ENCODE results near the gene TCF7L1. TPM values are rescaled to one million over a fixed set of nuclear protein-coding genes. Genes with fewer than 3 reads are reported as not detected.

Gene TCF7L1
- total RNA-seq, 1 experiment from 2014 or later = 2.8 TPM

- no peak for TF ChIP-seq EZH2 (IDR thresholded peaks at IDR 0.05; ENCODE audit: low read depth)
- TF ChIP-seq, protein P1, sequence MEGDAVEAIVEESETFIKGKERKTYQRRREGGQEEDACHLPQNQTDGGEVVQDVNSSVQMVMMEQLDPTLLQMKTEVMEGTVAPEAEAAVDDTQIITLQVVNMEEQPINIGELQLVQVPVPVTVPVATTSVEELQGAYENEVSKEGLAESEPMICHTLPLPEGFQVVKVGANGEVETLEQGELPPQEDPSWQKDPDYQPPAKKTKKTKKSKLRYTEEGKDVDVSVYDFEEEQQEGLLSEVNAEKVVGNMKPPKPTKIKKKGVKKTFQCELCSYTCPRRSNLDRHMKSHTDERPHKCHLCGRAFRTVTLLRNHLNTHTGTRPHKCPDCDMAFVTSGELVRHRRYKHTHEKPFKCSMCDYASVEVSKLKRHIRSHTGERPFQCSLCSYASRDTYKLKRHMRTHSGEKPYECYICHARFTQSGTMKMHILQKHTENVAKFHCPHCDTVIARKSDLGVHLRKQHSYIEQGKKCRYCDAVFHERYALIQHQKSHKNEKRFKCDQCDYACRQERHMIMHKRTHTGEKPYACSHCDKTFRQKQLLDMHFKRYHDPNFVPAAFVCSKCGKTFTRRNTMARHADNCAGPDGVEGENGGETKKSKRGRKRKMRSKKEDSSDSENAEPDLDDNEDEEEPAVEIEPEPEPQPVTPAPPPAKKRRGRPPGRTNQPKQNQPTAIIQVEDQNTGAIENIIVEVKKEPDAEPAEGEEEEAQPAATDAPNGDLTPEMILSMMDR (conservative IDR thresholded peaks at IDR 0.05) = no peak
- BruUV-seq (replicated peaks) = no TSS peak
- Histone ChIP-seq H3K9me2 (ENCODE audit: insufficient read depth) (0 out of 2 replicates have a peak, but pooled peaks cover 3% of the 10 kb centered on the region), H3K27me3 (ENCODE audit: insufficient read depth, low read depth) (no peaks in the 10 kb centered on the region), H3K9me3 (ENCODE audit: insufficient read depth, low read depth) (no peaks in the 10 kb centered on the region), H3K4me3 (peak overlapping the region; percentile 93; the same call in 1 of the 2 replicates), H2AFZ (no peak overlapping the region), H3K36me3 (ENCODE audit: low read depth) (peaks cover 54% of the 10 kb centered on the region), H3K4me1 (replicated peaks; ENCODE audit: insufficient read depth) (peaks cover 30% of the 10 kb centered on the region), H3K4me2 (peak overlapping the region; percentile 96), H4K20me1 (ENCODE audit: insufficient read depth) (peaks cover 46% of the 10 kb centered on the region), H3K79me2 (ENCODE audit: low read depth) (peaks cover 64% of the 10 kb centered on the region), H3K27ac (0 out of 2 replicates have a peak overlapping the region, but pooled peaks have one; percentile 6), H3F3A (ENCODE audit: insufficient read depth, low read depth) (peaks cover 19% of the 10 kb centered on the region; the same call in 1 of the 2 replicates)
- CTCF ChIA-PET = no interaction called here
- peak in 1 of 2 experiments; percentile 76 for DNase-seq
- POLR2A ChIA-PET (ENCODE audit: unreplicated experiment) = no interaction called here
- intact Hi-C loops (cut with micrococcal nuclease; ENCODE audit: unreplicated experiment) = loop anchor here (5.0 kb wide), 2 partner anchors 87 to 227 kb away; partner anchors contain the start of gene CAPG
Measured at GRCh38 chr2:85324639-85325465, 191.7 kb downstream of the TCF7L1 start.

GRCh38 chr2:85325466-85325811 is 192.2 kb downstream of the TCF7L1 start:
- peaks cover 64% of the 10 kb centered on the region for H3K79me2 ChIP-seq (ENCODE audit: low read depth)
- intact Hi-C loops (cut with micrococcal nuclease; ENCODE audit: unreplicated experiment) = loop anchor here (5.0 kb wide), 2 partner anchors 87 to 227 kb away; partner anchors contain the start of gene CAPG
- TF ChIP-seq EZH2 (IDR thresholded peaks at IDR 0.05; ENCODE audit: low read depth) = no peak
- TF ChIP-seq, protein P1 (conservative IDR thresholded peaks at IDR 0.05) = no peak
- H3K4me1 ChIP-seq (replicated peaks; ENCODE audit: insufficient read depth) = peaks cover 30% of the 10 kb centered on the region
- BruUV-seq (replicated peaks) = no TSS peak
- 0 out of 2 replicates have a peak overlapping the region, but pooled peaks have one; percentile 6 for H3K27ac ChIP-seq
- H3K9me3 ChIP-seq (ENCODE audit: insufficient read depth, low read depth) = no peaks in the 10 kb centered on the region
- CTCF ChIA-PET = no interaction called here
- H4K20me1 ChIP-seq (ENCODE audit: insufficient read depth) = peaks cover 46% of the 10 kb centered on the region
- H3K36me3 ChIP-seq (ENCODE audit: low read depth) = peaks cover 49% of the 10 kb centered on the region
- POLR2A ChIA-PET (ENCODE audit: unreplicated experiment) = interaction anchor here (0.6 kb wide), 1 partner anchor 25 kb away, joined by 3 read pairs; no protein-coding TSS in a partner anchor
- peak overlapping the region; percentile 93 for H3K4me3 ChIP-seq
- H2AFZ ChIP-seq = no peak overlapping the region
- no peaks in the 10 kb centered on the region for H3K27me3 ChIP-seq (ENCODE audit: insufficient read depth, low read depth)
- H3F3A ChIP-seq (ENCODE audit: insufficient read depth, low read depth) = peaks cover 19% of the 10 kb centered on the region; the same call in 1 of the 2 replicates
- no peak for DNase-seq
- H3K4me2 ChIP-seq = peak overlapping the region; percentile 96
- H3K9me2 ChIP-seq (ENCODE audit: insufficient read depth) = 0 out of 2 replicates have a peak, but pooled peaks cover 3% of the 10 kb centered on the region

DNA sequence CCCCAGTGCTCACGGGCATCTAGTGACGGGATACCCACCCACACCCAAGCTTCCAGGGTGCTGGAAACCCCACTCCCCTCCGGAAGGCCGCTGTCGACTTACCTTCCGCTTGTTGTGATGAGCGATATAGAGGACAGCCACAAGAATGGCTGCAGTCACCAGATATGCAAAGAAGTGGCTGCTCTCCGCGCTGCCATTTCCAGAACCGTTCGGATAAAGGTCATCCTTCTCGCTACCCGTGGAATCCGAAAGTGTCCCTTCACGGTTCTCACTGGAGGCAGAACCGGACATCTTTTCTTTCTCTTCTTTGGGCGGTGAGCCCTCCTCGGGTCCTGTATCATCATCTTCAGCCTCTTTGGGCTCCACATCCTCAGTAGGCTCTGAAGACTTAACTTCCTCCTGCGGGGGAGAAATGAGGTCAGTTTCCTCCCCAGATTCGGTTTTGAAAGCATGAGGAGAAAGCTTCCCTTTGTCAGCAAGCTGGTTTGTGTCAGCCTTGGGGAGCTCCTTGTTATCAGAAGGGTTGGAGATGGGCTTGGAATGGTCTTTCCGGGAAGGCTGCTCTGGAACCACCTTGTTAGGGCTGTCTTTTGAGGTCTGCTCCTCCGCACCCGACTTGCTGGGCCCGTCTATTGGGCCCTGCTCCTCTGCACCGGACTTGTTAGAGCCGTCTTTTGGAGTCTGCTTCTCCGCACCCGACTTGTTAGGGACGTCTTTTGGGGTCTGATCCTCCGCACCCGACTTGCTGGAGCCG is 193.4 kb downstream of the TCF7L1 start:
- peaks cover 30% of the 10 kb centered on the region for H3K4me1 ChIP-seq (replicated peaks; ENCODE audit: insufficient read depth)
- H3K79me2 ChIP-seq (ENCODE audit: low read depth) = peaks cover 59% of the 10 kb centered on the region
- no peak for DNase-seq
- peak overlapping the region; percentile 93 for H3K4me3 ChIP-seq
- no peak overlapping the region for H3K27ac ChIP-seq
- H3K27me3 ChIP-seq (ENCODE audit: insufficient read depth, low read depth) = no peaks in the 10 kb centered on the region
- no peak overlapping the region for H2AFZ ChIP-seq
- POLR2A ChIA-PET (ENCODE audit: unreplicated experiment) = interaction anchor here (0.6 to 0.9 kb wide), 4 partner anchors 11 to 692 kb away, joined by 4 to 43 read pairs (median 6); no protein-coding TSS in a partner anchor
- CTCF ChIA-PET = interaction anchor here (0.7 kb wide), 1 partner anchor 244 kb away, joined by 4 read pairs; no protein-coding TSS in a partner anchor
- H3K4me2 ChIP-seq = peak overlapping the region; percentile 96
- peaks cover 14% of the 10 kb centered on the region; the same call in 1 of the 2 replicates for H3F3A ChIP-seq (ENCODE audit: insufficient read depth, low read depth)
- peaks cover 35% of the 10 kb centered on the region for H4K20me1 ChIP-seq (ENCODE audit: insufficient read depth)
- no peaks in the 10 kb centered on the region for H3K9me2 ChIP-seq (ENCODE audit: insufficient read depth)
- no peaks in the 10 kb centered on the region for H3K9me3 ChIP-seq (ENCODE audit: insufficient read depth, low read depth)
- TF ChIP-seq EZH2 (IDR thresholded peaks at IDR 0.05; ENCODE audit: low read depth) = no peak
- TF ChIP-seq, protein P1 (conservative IDR thresholded peaks at IDR 0.05) = no peak
- TSS peak; percentile 33 for BruUV-seq (replicated peaks)
- intact Hi-C loops (cut with micrococcal nuclease; ENCODE audit: unreplicated experiment) = loop anchor here (5.0 kb wide), 2 partner anchors 86 to 226 kb away; partner anchors contain the start of gene CAPG
- peaks cover 40% of the 10 kb centered on the region for H3K36me3 ChIP-seq (ENCODE audit: low read depth)
